Esophagus (tissue), 2 donors: ENCODE measurements around the gene KIZ. TPM values are rescaled to one million over a fixed set of nuclear protein-coding genes. Genes with fewer than 3 reads are reported as not detected.

Experiments used
- H3K27ac ChIP-seq, 2 donors: one replicate each; pipeline ENCODE4 v1.5.1; 2013; ENCODE audit warnings: low read depth in 2 of 2, mild to moderate bottlenecking in 2 of 2, inconsistent platforms in 1 of 2, low read length in 1 of 2, moderate library complexity in 1 of 2
- H3K27me3 ChIP-seq, 2 donors: one replicate each; pipeline ENCODE4 v1.6.1; 2013; ENCODE audit warnings: low read length in 2 of 2, control low read depth in 1 of 2, mild to moderate bottlenecking in 1 of 2; ENCODE audit not compliant: insufficient read depth in 2 of 2, control insufficient read depth in 1 of 2
- H3K36me3 ChIP-seq, 2 donors: one replicate each; pipeline ENCODE4 v1.6.1; 2013; ENCODE audit warnings: low read length in 1 of 2; ENCODE audit not compliant: control insufficient read depth in 2 of 2, insufficient read depth in 2 of 2
- H3K4me1 ChIP-seq, 2 donors: one replicate each; pipeline ENCODE4 v1.6.1; 2013; ENCODE audit warnings: low read length in 1 of 2; ENCODE audit not compliant: control insufficient read depth in 2 of 2, insufficient read depth in 2 of 2
- H3K4me3 ChIP-seq, 2 donors: one replicate each; pipeline ENCODE4 v1.5.1; 2013; ENCODE audit warnings: low read length in 2 of 2, mild to moderate bottlenecking in 2 of 2, low read depth in 1 of 2, moderate library complexity in 1 of 2
- H3K9me3 ChIP-seq, 2 donors: one replicate each; pipeline ENCODE4 v1.6.1; 2013; ENCODE audit warnings: mild to moderate bottlenecking in 2 of 2, low read depth in 1 of 2, low read length in 1 of 2, moderate library complexity in 1 of 2; ENCODE audit not compliant: control insufficient read depth in 2 of 2, insufficient read depth in 1 of 2
- WGBS, 2 donors: extraction: QIAGEN DNeasy Blood & Tissue Kit; methylation state at CpG; one replicate each; pipeline ENCODE4 v1.1.7; 2013; 5-methylcytosine and 5-hydroxymethylcytosine counted together
- polyA plus RNA-seq, 2 donors: library from polyadenylated mRNA; stranded (reverse); fragments of 200-250 nt; gene quantifications; one replicate each; pipeline ENCODE4 v1.2.3, GENCODE V29; 2013
- donor health status: healthy with polysubstance abuse.
- donor health status: Bipolar disorder and iron deficiency.

Gene KIZ, protein sequence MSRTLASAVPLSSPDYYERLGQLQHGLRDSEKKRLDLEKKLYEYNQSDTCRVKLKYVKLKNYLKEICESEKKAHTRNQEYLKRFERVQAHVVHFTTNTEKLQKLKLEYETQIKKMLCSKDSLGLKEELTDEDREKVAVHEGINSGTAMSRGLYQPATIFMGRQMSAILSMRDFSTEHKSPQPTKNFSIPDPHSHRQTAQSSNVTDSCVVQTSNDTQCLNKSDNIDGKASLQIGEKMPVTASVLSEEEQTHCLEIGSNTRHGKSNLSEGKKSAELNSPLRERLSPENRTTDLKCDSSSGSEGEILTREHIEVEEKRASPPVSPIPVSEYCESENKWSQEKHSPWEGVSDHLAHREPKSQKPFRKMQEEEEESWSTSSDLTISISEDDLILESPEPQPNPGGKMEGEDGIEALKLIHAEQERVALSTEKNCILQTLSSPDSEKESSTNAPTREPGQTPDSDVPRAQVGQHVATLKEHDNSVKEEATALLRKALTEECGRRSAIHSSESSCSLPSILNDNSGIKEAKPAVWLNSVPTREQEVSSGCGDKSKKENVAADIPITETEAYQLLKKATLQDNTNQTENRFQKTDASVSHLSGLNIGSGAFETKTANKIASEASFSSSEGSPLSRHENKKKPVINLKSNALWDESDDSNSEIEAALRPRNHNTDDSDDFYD
- 1 to 10 TPM; 4.0 to 5.7 TPM for polyA plus RNA-seq

DNA sequence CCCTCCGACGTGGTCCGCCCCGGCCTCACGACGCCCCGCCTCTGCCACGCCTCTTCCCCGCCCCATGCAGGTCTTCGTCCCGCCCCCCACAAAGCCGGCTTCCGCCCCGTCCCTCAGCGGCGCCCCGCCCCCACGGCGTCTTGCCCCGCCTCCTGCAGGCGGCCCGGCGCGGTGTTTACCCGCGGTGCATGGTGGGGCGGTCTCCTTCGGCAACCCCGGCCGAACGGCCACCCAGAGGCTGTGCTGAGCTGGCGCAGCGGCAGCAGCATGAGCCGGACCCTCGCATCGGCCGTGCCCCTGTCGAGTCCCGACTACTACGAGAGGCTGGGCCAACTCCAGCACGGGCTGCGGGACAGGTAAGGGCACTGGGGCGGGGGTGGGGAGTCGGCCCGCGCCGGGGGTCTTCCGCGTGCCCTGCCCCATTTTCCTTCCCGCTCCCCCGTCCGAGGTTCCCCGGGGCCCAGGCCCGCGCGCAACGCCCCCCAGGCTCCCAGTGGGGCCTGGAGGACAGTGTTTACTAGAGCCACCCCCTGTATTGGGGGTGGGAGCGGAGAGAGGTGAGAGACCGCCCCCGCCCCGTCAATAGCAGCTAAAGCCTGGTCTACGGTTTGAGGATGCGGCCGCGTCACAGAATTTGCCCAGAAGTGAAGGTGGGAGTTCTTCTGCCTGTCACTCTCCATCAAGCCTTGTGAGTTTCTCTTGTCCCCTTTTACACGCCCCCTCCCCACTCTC is at the start of gene KIZ:
Gene KIZ, plus strand, starts transcription at position 234 of the 732 bp plus-strand sequence. Its CDS starts 34 bp downstream, at position 268.
- Histone ChIP-seq H3K4me1 (no peaks in the 10 kb centered on the region), H3K4me3 (peak within 1 kb of the TSS; percentile 80 to 96), H3K27me3 (no peaks in the 10 kb centered on the region), H3K27ac (peak within 1 kb of the TSS; percentile 58 to 84), H3K36me3 (no peaks in the 10 kb centered on the region), H3K9me3 (no peaks in the 10 kb centered on the region)
- 1% methylated on average over 52 to 66 of the region's 66 CpGs for WGBS, 2 donors

DNA sequence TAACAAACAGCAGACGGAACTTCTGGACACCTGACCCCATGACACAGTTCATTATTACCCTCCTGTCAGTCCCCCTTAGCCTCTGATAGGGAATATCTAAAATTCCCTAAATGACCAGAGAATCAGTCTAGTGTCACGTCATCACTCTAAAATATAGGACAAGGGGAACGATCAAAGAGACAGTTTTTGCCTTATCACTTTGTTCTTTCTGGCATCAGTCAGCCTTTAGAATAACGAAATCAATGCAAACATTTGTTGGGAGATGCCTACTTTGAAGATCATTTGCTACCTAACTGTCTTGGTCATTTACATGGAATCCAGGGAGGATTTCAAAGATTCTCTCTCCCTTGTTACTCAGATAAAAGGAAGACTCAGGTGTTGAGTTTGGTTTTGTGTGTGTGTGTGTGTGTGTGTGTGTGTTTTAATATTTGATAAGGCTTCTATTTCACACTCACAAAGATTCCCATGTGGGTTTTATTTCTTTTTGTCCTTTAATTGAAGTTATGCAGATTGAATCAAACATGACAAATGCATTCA is 48.0 kb upstream of the KIZ start:
- no peaks in the 10 kb centered on the region for H3K4me1 ChIP-seq
- H3K27me3 ChIP-seq, result no peaks in the 10 kb centered on the region
- 54 to 61% methylated on average over 4 of the region's 4 CpGs for WGBS, 2 donors
- no peaks in the 10 kb centered on the region for H3K9me3 ChIP-seq
- H3K27ac ChIP-seq, result no peak overlapping the region
- H3K36me3 ChIP-seq, result no peaks in the 10 kb centered on the region
- no peak overlapping the region for H3K4me3 ChIP-seq

DNA sequence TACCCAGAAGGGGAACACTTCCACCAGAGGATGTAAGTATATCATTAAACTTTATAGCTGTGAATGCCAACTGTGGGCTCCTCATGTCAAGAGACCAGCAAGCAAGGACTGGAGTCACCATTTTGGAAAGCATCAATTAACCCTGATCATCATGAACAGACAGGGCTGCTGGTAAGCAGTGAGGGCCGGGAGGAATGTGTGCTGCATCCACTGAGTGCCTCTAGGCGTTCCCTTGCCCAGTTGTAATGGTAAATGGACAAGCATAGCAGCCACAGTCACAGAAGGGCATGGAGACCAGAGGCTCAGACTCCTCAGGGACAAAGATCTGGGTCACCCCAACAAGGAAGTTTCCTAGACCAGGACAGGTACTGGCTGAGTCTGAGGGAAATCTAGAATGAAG is 43.3 kb upstream of the KIZ start:
- 43 to 66% methylated on average over 2 of the region's 2 CpGs for WGBS, 2 donors
- no peaks in the 10 kb centered on the region for H3K36me3 ChIP-seq
- H3K27ac ChIP-seq, result no peak overlapping the region
- H3K9me3 ChIP-seq, result no peaks in the 10 kb centered on the region
- H3K4me3 ChIP-seq, result no peak overlapping the region
- no peaks in the 10 kb centered on the region for H3K4me1 ChIP-seq
- no peaks in the 10 kb centered on the region for H3K27me3 ChIP-seq

DNA sequence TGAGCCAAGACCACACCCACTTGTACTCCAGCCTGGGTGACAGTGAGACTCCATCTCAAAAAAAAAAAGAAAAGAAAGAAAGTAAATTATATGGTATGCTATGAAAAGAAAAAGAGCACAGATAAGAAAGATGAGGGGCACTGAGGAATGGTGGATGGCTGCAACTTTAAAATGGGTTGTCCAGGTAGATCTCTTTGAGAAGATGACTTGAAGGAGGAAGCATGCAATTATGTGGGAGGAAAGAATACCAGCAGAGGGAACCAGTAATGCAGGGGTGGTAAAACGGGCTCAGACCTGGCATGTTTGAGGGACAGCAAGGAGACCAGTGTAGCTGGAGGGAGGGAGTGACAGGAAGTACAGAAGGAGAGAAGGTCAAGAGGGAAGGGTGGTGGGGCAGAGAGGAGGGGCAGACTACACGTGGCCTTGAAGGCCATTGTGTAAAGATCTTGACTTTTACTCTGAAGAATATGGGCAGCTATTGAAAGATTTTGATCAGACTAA is 42.0 kb upstream of the KIZ start:
- 31 to 35% methylated on average over 2 of the region's 2 CpGs for WGBS, 2 donors
- H3K4me1 ChIP-seq, result no peaks in the 10 kb centered on the region
- H3K9me3 ChIP-seq, result no peaks in the 10 kb centered on the region
- H3K27me3 ChIP-seq, result no peaks in the 10 kb centered on the region
- no peak overlapping the region for H3K4me3 ChIP-seq
- no peak overlapping the region for H3K27ac ChIP-seq
- H3K36me3 ChIP-seq, result no peaks in the 10 kb centered on the region

DNA sequence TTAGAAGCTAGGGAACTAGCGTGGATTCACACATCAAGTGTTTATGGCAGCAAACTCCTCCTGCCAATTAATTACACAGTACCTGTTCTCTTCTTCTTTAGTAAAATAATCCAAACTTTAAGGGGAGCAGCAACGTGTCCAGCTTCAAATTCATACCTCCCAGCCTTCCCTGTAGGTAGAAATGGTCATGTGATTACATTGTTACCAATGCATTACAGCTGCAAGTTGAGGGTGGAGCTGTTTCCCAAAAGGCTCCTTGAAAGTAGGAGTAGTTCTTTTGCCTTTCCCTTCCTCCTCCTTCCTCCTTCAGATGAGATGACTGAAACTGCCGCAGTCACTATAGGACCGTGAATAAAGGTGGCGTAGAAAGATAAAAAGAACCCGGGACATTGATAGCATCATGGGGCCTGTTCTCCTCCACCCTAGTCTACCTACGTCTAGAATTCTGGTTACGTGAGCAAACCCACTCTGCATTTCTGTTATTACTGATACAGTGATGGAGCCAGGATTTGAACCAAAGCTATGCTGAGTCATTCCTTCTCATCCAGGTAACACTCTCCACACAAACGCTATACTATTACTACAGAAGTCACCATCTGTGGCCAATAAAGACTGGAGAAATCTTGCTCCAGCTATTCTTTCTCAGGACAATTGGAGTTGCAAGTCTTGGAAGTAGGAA is 37.9 kb upstream of the KIZ start:
- whole genome bisulfite sequencing, 2 donors, result 80 to 83% methylated on average over 9 of the region's 9 CpGs
- H3K4me3 ChIP-seq, result no peak overlapping the region
- H3K4me1 ChIP-seq, result peaks cover 0 to 2% of the 10 kb centered on the region in 2 donors
- H3K9me3 ChIP-seq, result no peaks in the 10 kb centered on the region
- H3K27me3 ChIP-seq, result peaks cover 0 to 4% of the 10 kb centered on the region in 2 donors
- no peak overlapping the region for H3K27ac ChIP-seq
- H3K36me3 ChIP-seq, result no peaks in the 10 kb centered on the region

DNA sequence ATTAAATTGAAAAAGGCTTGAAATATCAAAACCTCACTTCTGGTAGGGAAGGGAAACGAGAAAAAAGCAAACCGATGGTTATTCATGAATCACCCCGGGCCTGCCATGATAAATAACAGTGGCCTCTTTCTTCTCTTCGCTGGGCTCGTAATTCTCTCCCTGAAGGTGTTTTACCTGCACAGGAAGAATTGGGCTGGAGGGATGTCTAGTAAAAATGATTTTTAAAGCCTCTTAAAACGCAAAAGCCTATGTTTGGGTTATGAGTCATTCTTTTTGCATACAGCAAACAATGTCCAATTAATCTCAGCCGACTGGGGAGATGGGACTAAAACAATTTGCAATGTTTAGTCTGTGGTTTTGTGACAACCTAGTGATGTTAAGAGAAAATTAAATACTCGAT is 36.5 kb upstream of the KIZ start:
- H3K4me3 ChIP-seq, result no peak overlapping the region
- 30 to 41% methylated on average over 8 of the region's 8 CpGs for WGBS, 2 donors
- peaks cover 0 to 4% of the 10 kb centered on the region in 2 donors for H3K27me3 ChIP-seq
- H3K4me1 ChIP-seq, result peaks cover 0 to 2% of the 10 kb centered on the region in 2 donors
- H3K36me3 ChIP-seq, result no peaks in the 10 kb centered on the region
- no peaks in the 10 kb centered on the region for H3K9me3 ChIP-seq
- H3K27ac ChIP-seq, result no peak overlapping the region

DNA sequence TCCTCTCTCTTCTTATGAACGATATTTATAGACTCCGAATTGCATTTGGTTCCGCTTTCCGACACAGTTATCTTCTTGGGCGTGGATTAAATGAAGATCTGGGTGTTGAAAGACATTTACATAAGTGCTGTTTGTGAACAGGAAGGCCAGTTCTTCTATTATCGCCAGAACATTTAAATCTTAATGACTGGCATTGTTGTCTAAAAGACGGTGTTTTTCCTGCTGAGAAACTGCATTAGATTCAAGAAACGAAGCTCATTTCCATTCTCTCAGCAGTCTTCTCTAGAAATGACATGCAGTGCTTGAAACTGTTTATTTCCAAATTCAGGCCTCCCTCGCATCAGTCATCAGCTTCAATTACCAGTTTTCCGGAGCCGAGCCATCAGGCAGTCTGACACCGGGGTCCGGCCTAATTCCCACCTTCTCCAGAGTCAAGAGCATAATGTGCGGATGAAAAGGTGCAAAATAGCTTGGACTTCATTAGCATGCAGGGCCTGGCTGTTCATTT is 35.7 kb upstream of the KIZ start:
- no peaks in the 10 kb centered on the region for H3K36me3 ChIP-seq
- no peaks in the 10 kb centered on the region for H3K9me3 ChIP-seq
- no peak overlapping the region for H3K27ac ChIP-seq
- no peak overlapping the region for H3K4me3 ChIP-seq
- peaks cover 0 to 4% of the 10 kb centered on the region in 2 donors for H3K27me3 ChIP-seq
- H3K4me1 ChIP-seq, result peaks cover 0 to 2% of the 10 kb centered on the region in 2 donors
- WGBS, 2 donors, result 48 to 49% methylated on average over 14 of the region's 14 CpGs

DNA sequence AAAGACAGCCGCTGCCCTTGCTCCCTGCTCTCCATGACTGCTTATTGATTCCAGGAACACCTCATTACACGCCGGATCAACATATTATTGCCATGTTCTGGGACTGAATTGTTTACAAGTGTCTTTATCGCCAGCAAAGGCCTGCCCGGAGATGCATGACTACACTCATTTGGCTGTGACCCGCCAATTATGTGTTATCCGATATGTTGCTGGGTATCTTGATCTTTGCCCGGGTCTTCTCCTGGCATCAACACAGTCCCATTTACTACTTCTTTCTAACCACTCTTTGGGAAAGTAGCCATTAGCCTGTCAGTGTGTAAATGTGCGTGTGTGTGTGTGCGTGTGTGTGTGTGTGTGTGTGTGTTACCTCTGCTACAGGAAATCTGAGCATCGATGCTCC is 35.2 kb upstream of the KIZ start:
- Histone ChIP-seq H3K27ac (no peak overlapping the region), H3K27me3 (peaks cover 0 to 4% of the 10 kb centered on the region in 2 donors), H3K4me3 (no peak overlapping the region), H3K36me3 (no peaks in the 10 kb centered on the region), H3K4me1 (peaks cover 0 to 2% of the 10 kb centered on the region in 2 donors), H3K9me3 (no peaks in the 10 kb centered on the region)
- 78 to 79% methylated on average over 11 of the region's 11 CpGs for WGBS, 2 donors
